ENCODE results near the gene SEMA4B. TPM values are rescaled to one million over a fixed set of nuclear protein-coding genes. Genes with fewer than 3 reads are reported as not detected.
A peak's percentile ranks its signal among the peaks of the same experiment; 100 is the strongest.

Gene SEMA4B
- 100 to 1,000 TPM; 115 to 193 (median 134) TPM for total RNA-seq

- Histone ChIP-seq H3K4me1 (peaks cover 17 to 32% (median 22%) of the 10 kb centered on the region in 4 donors), H3K36me3 (no peaks in the 10 kb centered on the region), H3K4me3 (peak within 1 kb of the TSS; percentile 60 to 96 (median 78)), H3K27ac (peak within 1 kb of the TSS; percentile 82 to 91 (median 88)), H3K27me3 (no peaks in the 10 kb centered on the region), H3K9me3 (no peaks in the 10 kb centered on the region)
- intact Hi-C loops (cut with DNase I; ENCODE audit: low total_unique reads) (no loop called here), in situ Hi-C loops (cut with MboI; ENCODE audit: low pct_ligation_motif_present in 1 of 4, low pct_unique_long_range_greater_than_20kb in 1 of 4, low sequenced_read_pairs in 3 of 4) (no loop called here)
- peak; percentile 68 for TF ChIP-seq POLR2A (IDR thresholded peaks at IDR 0.05)
- peak; percentile 63 to 71 (median 64) for TF ChIP-seq POLR2AphosphoS5 (IDR thresholded peaks at IDR 0.05)
- TF ChIP-seq, protein P1, sequence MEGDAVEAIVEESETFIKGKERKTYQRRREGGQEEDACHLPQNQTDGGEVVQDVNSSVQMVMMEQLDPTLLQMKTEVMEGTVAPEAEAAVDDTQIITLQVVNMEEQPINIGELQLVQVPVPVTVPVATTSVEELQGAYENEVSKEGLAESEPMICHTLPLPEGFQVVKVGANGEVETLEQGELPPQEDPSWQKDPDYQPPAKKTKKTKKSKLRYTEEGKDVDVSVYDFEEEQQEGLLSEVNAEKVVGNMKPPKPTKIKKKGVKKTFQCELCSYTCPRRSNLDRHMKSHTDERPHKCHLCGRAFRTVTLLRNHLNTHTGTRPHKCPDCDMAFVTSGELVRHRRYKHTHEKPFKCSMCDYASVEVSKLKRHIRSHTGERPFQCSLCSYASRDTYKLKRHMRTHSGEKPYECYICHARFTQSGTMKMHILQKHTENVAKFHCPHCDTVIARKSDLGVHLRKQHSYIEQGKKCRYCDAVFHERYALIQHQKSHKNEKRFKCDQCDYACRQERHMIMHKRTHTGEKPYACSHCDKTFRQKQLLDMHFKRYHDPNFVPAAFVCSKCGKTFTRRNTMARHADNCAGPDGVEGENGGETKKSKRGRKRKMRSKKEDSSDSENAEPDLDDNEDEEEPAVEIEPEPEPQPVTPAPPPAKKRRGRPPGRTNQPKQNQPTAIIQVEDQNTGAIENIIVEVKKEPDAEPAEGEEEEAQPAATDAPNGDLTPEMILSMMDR (IDR thresholded peaks at IDR 0.05) = no peak
- DNase-seq = peak; percentile 87
- 1% methylated on average over 26 of the region's 88 CpGs; no CpG with 5 or more reads in 1 of the 2 donors for WGBS, 2 donors (ENCODE audit: low coverage in 1 of 2)
Measured at GRCh38 chr15:90201130-90201943, at the start of gene SEMA4B. TSS of gene SEMA4B (plus strand) at chr15:90201330. CDS start at chr15:90201579, 249 bp downstream.

- intact Hi-C loops (cut with DNase I; ENCODE audit: low total_unique reads) (no loop called here), in situ Hi-C loops (cut with MboI; ENCODE audit: low pct_ligation_motif_present in 1 of 4, low pct_unique_long_range_greater_than_20kb in 1 of 4, low sequenced_read_pairs in 3 of 4) (loop anchor here in 1 of 4 donors (5.0 kb wide), 1 partner anchor 70 kb away; no protein-coding TSS in a partner anchor)
- no peak for DNase-seq
- no peaks in the 10 kb centered on the region for H3K9me3 ChIP-seq
- H3K27ac ChIP-seq = no peak overlapping the region
- H3K4me3 ChIP-seq = no peak overlapping the region
- TF ChIP-seq, protein P1 (IDR thresholded peaks at IDR 0.05) = no peak
- no peak for TF ChIP-seq POLR2AphosphoS5 (IDR thresholded peaks at IDR 0.05)
- no peaks in the 10 kb centered on the region for H3K36me3 ChIP-seq
- peaks cover 0 to 32% (median 16%) of the 10 kb centered on the region in 4 donors for H3K4me1 ChIP-seq
- no peaks in the 10 kb centered on the region for H3K27me3 ChIP-seq
- WGBS, 2 donors (ENCODE audit: low coverage in 1 of 2) = 84 to 86% methylated on average over 7 to 10 of the region's 10 CpGs
Measured at GRCh38 chr15:90151989-90152645, 49.0 kb upstream of the SEMA4B start.

DNA sequence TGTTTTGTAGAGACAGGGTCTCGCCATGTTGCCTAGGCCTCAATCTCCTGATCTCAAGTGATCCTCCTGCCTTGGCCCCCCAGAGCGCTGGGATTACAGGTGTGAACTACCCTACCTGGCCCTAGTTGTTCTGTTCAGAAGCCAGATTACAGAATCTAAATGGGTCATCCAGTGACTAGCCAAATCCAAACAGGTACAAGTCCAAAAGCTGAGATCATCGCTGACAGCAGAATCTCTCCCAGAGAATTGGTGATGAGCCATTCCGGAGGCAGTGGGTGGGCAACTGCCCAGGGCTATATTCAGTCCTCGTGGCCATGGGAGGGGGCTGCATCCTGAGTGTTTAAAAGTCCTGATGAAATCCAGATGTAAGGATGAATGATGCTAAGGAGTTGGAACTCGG is 47.5 kb upstream of the SEMA4B start:
- in situ Hi-C loops (cut with MboI; ENCODE audit: low pct_ligation_motif_present in 1 of 4, low pct_unique_long_range_greater_than_20kb in 1 of 4, low sequenced_read_pairs in 3 of 4) (loop anchor here in 1 of 4 donors (5.0 kb wide), 1 partner anchor 69 kb away; no protein-coding TSS in a partner anchor), intact Hi-C loops (cut with DNase I; ENCODE audit: low total_unique reads) (no loop called here)
- H3K4me1 ChIP-seq = peaks cover 8 to 44% (median 25%) of the 10 kb centered on the region in 4 donors
- no peak overlapping the region for H3K4me3 ChIP-seq
- TF ChIP-seq, protein P1 (IDR thresholded peaks at IDR 0.05) = no peak
- TF ChIP-seq POLR2A (IDR thresholded peaks at IDR 0.05) (no peak), POLR2AphosphoS5 (IDR thresholded peaks at IDR 0.05) (no peak), EP300 (IDR thresholded peaks at IDR 0.05; ENCODE audit: low read depth) (no peak)
- no peaks in the 10 kb centered on the region for H3K27me3 ChIP-seq
- WGBS, 2 donors (ENCODE audit: low coverage in 1 of 2) = 83 to 89% methylated on average over 4 to 6 of the region's 6 CpGs
- H3K9me3 ChIP-seq = no peaks in the 10 kb centered on the region
- no peak for DNase-seq
- H3K36me3 ChIP-seq = no peaks in the 10 kb centered on the region
- H3K27ac ChIP-seq = no peak overlapping the region

DNA sequence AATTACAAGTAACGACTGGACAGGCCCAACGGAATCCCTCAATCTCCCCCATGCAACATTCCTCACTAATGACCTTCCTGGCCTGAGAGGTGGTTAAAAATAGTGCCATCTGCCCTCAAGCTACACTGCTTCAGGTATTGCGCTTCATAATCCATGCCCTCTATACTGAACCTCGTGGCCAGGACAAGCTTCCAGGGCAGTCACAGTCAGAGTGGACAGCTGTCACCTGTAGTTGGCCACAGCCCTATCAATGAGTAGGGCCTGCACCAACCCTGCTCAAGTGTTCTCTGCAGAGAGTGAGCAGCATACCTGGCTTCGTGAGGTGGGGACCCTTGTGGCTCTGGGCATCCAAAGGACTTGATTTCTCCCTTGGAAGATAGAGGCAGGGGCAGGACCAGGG is 46.9 kb upstream of the SEMA4B start:
- Histone ChIP-seq H3K36me3 (no peaks in the 10 kb centered on the region), H3K4me1 (peaks cover 12 to 44% (median 27%) of the 10 kb centered on the region in 4 donors), H3K4me3 (no peak overlapping the region), H3K27ac (peak overlapping the region in 1 of 4 donors; percentile 44), H3K27me3 (no peaks in the 10 kb centered on the region), H3K9me3 (no peaks in the 10 kb centered on the region)
- TF ChIP-seq POLR2A (IDR thresholded peaks at IDR 0.05) = no peak
- TF ChIP-seq POLR2AphosphoS5 (IDR thresholded peaks at IDR 0.05) = no peak
- TF ChIP-seq, protein P1 (IDR thresholded peaks at IDR 0.05) = no peak
- TF ChIP-seq EP300 (IDR thresholded peaks at IDR 0.05; ENCODE audit: low read depth) = no peak
- intact Hi-C loops (cut with DNase I; ENCODE audit: low total_unique reads) = no loop called here
- DNase-seq = no peak
- WGBS, 2 donors (ENCODE audit: low coverage in 1 of 2) = 84 to 100% methylated on average over 3 to 4 of the region's 5 CpGs
- in situ Hi-C loops (cut with MboI; ENCODE audit: low pct_ligation_motif_present in 1 of 4, low pct_unique_long_range_greater_than_20kb in 1 of 4, low sequenced_read_pairs in 3 of 4) = loop anchor here in 1 of 4 donors (5.0 kb wide), 1 partner anchor 68 kb away; no protein-coding TSS in a partner anchor

Data from transverse colon (tissue), 4 donors.